ENCODE data around the gene METTL24.

METTL24 gene

DNA sequence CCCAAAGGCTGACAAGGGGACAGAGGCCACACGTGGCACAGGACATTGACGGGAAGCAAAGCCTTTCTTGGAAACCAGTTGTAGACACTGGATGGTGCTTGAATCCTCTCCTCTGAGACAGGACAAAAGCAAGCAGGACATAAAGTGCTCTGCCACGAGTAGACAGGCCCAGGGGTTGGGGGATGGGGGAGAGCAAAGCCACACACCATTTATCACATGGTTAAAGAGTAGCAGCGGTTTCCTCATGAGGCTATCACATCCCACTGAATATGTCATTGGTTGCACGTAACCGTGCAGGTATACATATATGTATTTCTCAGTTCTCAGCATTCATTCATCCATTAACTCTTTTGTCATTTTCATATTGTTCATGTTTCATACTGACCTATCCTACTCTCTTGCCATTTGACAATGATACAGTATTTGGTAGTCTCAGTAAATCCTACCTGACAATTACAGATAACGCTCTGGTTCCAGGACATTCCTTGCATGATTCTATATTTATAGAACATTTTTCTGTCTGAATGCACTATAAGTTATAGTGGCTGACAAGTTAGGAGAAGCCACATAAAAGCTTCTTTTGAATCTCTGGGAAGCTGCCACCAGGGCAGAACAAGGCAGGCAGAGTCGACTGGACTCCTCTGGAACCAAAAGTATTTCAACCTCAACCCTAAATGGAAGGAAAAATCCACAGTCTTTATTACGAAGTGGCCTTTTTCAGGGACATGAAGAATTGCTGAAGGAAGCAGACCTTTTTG, 23.5 kb downstream of the METTL24 start:
- H3K27me3 ChIP-seq (ENCODE audit: control insufficient read depth, insufficient read depth, low read length): no peaks in the 10 kb centered on the region
- no peak overlapping the region for H3K4me2 ChIP-seq (ENCODE audit: low read length)
- no peak overlapping the region for H3K4me3 ChIP-seq (ENCODE audit: low read depth, low read length)
- H2AFZ ChIP-seq: no peak overlapping the region
- no peaks in the 10 kb centered on the region for H3K79me2 ChIP-seq
- TF ChIP-seq CTCF (IDR thresholded peaks at IDR 0.05): no peak
- no peaks in the 10 kb centered on the region for H3K9me3 ChIP-seq (ENCODE audit: control insufficient read depth, low read length)
- no peak overlapping the region for H3K9ac ChIP-seq
- no peaks in the 10 kb centered on the region for H3K36me3 ChIP-seq (ENCODE audit: control insufficient read depth, insufficient read depth, low read length)
- H3K27ac ChIP-seq: no peak overlapping the region
- H3K4me1 ChIP-seq: no peaks in the 10 kb centered on the region

GRCh38 chr6:110332281-110332680, 25.9 kb downstream of the METTL24 start:
- Histone ChIP-seq H3K9me3 (ENCODE audit: control insufficient read depth, low read length) (no peaks in the 10 kb centered on the region), H3K4me2 (ENCODE audit: low read length) (no peak overlapping the region), H3K4me3 (ENCODE audit: low read depth, low read length) (no peak overlapping the region), H3K4me1 (no peaks in the 10 kb centered on the region), H3K9ac (no peak overlapping the region), H2AFZ (no peak overlapping the region), H3K27me3 (ENCODE audit: control insufficient read depth, insufficient read depth, low read length) (no peaks in the 10 kb centered on the region), H3K36me3 (ENCODE audit: control insufficient read depth, insufficient read depth, low read length) (no peaks in the 10 kb centered on the region), H3K27ac (no peak overlapping the region), H3K79me2 (no peaks in the 10 kb centered on the region)
- TF ChIP-seq CTCF (IDR thresholded peaks at IDR 0.05): no peak

DNA sequence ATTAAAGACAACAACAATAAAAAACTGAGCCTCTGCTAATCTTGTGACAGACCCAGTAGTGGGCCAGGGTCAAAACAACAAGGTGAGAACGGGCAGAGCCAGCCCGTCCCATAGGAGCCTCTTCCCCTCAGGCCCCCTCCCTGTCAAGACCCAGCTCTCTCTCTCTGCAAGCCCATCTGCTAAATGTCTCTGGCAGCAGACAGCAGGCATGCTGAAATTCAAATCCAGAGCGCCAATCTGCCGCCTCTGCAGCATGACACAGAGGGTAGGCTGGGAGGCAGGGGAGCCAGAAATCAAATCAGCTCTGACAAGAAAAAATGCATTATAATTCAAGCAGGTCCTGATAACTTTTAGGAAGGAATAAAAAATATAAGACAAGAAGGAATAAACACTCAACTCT, 26.3 kb downstream of the METTL24 start:
- Histone ChIP-seq H3K27ac (no peak overlapping the region), H3K9me3 (ENCODE audit: control insufficient read depth, low read length) (no peaks in the 10 kb centered on the region)

DNA sequence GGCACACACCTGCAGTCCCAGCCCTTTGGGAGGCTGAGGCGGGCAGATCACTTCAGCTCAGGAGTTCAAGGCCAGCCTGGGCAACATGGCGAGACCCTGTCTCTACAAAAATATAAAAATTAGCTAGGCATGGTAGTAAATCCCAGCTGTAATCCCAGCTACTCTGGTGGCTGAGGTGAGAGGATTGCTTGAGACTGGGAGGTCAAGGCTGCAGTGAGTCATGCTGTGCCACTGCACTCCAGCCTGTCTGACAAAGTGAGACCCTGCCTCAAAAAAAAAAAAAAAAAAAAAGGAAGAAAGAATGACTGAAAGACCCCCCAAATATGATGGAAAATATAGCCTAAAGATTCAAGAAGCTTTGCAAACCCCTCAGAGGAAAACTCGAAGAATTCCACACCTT, 26.8 kb downstream of the METTL24 start:
- no peak overlapping the region for H3K9ac ChIP-seq
- H3K79me2 ChIP-seq: no peaks in the 10 kb centered on the region
- no peak for TF ChIP-seq CTCF (IDR thresholded peaks at IDR 0.05)
- H3K36me3 ChIP-seq (ENCODE audit: control insufficient read depth, insufficient read depth, low read length): no peaks in the 10 kb centered on the region
- H3K4me1 ChIP-seq: no peaks in the 10 kb centered on the region
- H3K27me3 ChIP-seq (ENCODE audit: control insufficient read depth, insufficient read depth, low read length): no peaks in the 10 kb centered on the region
- no peaks in the 10 kb centered on the region for H3K9me3 ChIP-seq (ENCODE audit: control insufficient read depth, low read length)
- H3K4me2 ChIP-seq (ENCODE audit: low read length): no peak overlapping the region
- no peak overlapping the region for H2AFZ ChIP-seq
- no peak overlapping the region for H3K27ac ChIP-seq
- no peak overlapping the region for H3K4me3 ChIP-seq (ENCODE audit: low read depth, low read length)

More for the DNA sequence above, 26.3 kb downstream of the METTL24 start:
- H3K27me3 ChIP-seq (ENCODE audit: control insufficient read depth, insufficient read depth, low read length): no peaks in the 10 kb centered on the region
- no peak overlapping the region for H3K9ac ChIP-seq
- H3K4me1 ChIP-seq: no peaks in the 10 kb centered on the region
- no peak overlapping the region for H3K4me2 ChIP-seq (ENCODE audit: low read length)
- H2AFZ ChIP-seq: no peak overlapping the region
- no peak overlapping the region for H3K4me3 ChIP-seq (ENCODE audit: low read depth, low read length)
- no peaks in the 10 kb centered on the region for H3K79me2 ChIP-seq
- H3K36me3 ChIP-seq (ENCODE audit: control insufficient read depth, insufficient read depth, low read length): no peaks in the 10 kb centered on the region
- no peak for TF ChIP-seq CTCF (IDR thresholded peaks at IDR 0.05)

All from parathyroid adenoma (tissue), 2 donors.